GM20431 (cell line): ENCODE data around the gene LTO1.

Experiments
- in situ Hi-C: fragments of 300-500 bp; cut with MseI, MboI; formaldehyde crosslinking; loops from one replicate; pipeline ENCODE4 v1.15.0; 2020; ENCODE audit warnings: low sequenced_read_pairs; ENCODE audit not compliant: unreplicated experiment

Gene LTO1

GRCh38 chr11:69674886-69675714 lies at the start of gene LTO1:
TSS of gene LTO1 (minus strand) at chr11:69675353. CDS start at chr11:69675239, 114 bp downstream.
- in situ Hi-C loops = loop anchor here (25.0 kb wide), 1 partner anchor 512 kb away; no protein-coding TSS in a partner anchor

- in situ Hi-C loops = no loop called here
These were observed 46.6 kb upstream of the LTO1 start for GRCh38 chr11:69721745-69722144.

- in situ Hi-C loops = no loop called here
These were observed 46.0 kb upstream of the LTO1 start for GRCh38 chr11:69721106-69721505.

GRCh38 chr11:69718912-69719311 lies 43.8 kb upstream of the LTO1 start:
- in situ Hi-C loops = no loop called here

GRCh38 chr11:69718147-69718546 lies 43.0 kb upstream of the LTO1 start:
- in situ Hi-C loops = no loop called here

GRCh38 chr11:69716891-69717747 lies 42.0 kb upstream of the LTO1 start:
- in situ Hi-C loops = no loop called here

- in situ Hi-C loops = no loop called here
These were observed 40.9 kb upstream of the LTO1 start for GRCh38 chr11:69716099-69716498.

GRCh38 chr11:69715446-69715845 lies 40.3 kb upstream of the LTO1 start:
- in situ Hi-C loops = no loop called here

- in situ Hi-C loops = no loop called here
These were observed 37.0 kb upstream of the LTO1 start for GRCh38 chr11:69711822-69712801.

GRCh38 chr11:69708736-69709401 lies 33.7 kb upstream of the LTO1 start:
- in situ Hi-C loops = no loop called here

GRCh38 chr11:69707176-69707575 lies 32.0 kb upstream of the LTO1 start:
- in situ Hi-C loops = no loop called here

GRCh38 chr11:69705901-69706787 lies 31.0 kb upstream of the LTO1 start:
- in situ Hi-C loops = no loop called here

- in situ Hi-C loops = no loop called here
These were observed 30.2 kb upstream of the LTO1 start for GRCh38 chr11:69705351-69705811.

GRCh38 chr11:69704508-69705253 lies 29.5 kb upstream of the LTO1 start:
- in situ Hi-C loops = no loop called here

GRCh38 chr11:69703768-69704507 lies 28.8 kb upstream of the LTO1 start, which contains the start of gene FGF19:
TSS of gene FGF19 (minus strand) at chr11:69704022. CDS start at chr11:69703876, 146 bp downstream.
- in situ Hi-C loops = no loop called here

- in situ Hi-C loops = no loop called here
These were observed 28.3 kb upstream of the LTO1 start for GRCh38 chr11:69703453-69703767.
